Measurements from ENCODE around the gene CHRNE. TPM values are rescaled to one million over a fixed set of nuclear protein-coding genes. Genes with fewer than 3 reads are reported as not detected.
"Not testable (repeated sequence)": the region's sequence is repeated elsewhere in the genome, so short reads cannot be mapped to it uniquely, and the experiment has no call there.

The CHRNE gene
- total and polyA plus RNA-seq, 12 donors: 0.30 to 7.2 (median 0.56) TPM; not detected in 2

DNA sequence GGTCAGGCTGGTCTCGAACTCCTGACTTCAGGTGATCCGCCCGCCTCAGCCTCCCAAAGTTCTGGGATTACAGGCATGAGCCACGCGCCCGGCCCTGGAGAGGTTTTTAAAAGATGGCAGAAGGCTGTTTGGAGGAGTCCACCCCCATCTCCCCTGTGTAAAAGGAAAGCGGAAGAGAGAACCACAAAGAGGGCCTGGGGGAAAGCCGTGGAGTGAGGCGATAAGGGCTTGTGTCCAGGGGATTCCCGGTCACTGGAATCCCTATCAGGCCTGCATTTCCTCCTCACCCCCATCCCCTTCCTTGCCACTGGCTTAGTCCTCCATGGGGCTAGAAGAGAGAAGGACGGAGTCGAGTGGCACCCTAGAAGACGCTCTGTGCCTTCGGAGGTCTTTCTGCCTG lies 29.1 kb upstream of the CHRNE start, which contains the start of gene GP1BA:
GP1BA (plus strand) TSS at position 315 of the 400 bp plus-strand sequence. CDS start 328 bp downstream, outside the sequence.
- Histone ChIP-seq H3K27me3 (no peaks in the 10 kb centered on the region), H3K36me3 (replicated peaks in 1 of 2) (peaks cover 0 to under 1% of the 10 kb centered on the region in 2 donors), H3K9me3 (replicated peaks in 1 of 3) (no peaks in the 10 kb centered on the region), H3K4me1 (replicated peaks in 1 of 2) (peaks cover 0 to 7% of the 10 kb centered on the region in 2 donors), H3K4me3 (no peak within 1 kb of the TSS), H3K27ac (no peak within 1 kb of the TSS)
- DNase-seq: no peak
- intact Hi-C loops (cut with DNase I): loop anchor here in 1 of 2 donors (10.0 kb wide), 1 partner anchor 53 kb away; the partner anchor contains the start of gene CAMTA2
- TF ChIP-seq, protein P1, sequence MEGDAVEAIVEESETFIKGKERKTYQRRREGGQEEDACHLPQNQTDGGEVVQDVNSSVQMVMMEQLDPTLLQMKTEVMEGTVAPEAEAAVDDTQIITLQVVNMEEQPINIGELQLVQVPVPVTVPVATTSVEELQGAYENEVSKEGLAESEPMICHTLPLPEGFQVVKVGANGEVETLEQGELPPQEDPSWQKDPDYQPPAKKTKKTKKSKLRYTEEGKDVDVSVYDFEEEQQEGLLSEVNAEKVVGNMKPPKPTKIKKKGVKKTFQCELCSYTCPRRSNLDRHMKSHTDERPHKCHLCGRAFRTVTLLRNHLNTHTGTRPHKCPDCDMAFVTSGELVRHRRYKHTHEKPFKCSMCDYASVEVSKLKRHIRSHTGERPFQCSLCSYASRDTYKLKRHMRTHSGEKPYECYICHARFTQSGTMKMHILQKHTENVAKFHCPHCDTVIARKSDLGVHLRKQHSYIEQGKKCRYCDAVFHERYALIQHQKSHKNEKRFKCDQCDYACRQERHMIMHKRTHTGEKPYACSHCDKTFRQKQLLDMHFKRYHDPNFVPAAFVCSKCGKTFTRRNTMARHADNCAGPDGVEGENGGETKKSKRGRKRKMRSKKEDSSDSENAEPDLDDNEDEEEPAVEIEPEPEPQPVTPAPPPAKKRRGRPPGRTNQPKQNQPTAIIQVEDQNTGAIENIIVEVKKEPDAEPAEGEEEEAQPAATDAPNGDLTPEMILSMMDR (IDR thresholded peaks at IDR 0.05): no peak
- TF ChIP-seq POLR2A (IDR thresholded peaks at IDR 0.05): no peak
- WGBS, 4 donors: 75 to 91% (median 83%) methylated on average over 14 of the region's 14 CpGs

DNA sequence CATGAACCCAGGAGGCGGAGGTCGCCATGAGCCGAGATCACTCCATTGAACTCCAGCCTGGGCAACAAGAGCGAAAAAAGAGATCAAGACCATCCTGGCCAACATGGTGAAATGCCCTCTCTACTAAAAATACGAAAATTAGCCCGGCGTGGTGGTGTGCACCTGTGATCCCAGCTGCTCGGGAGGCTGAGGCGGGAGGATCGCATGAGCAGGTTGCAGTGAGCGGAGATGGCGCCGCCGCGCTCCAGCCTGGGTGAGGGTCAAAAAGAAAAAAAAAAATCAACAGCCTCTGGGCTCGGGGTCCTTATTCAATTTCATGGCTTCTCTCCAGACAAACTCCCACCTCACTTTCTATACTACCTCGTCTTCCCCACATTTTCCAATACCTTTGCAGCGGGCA lies 26.0 kb upstream of the CHRNE start:
- peaks cover 0 to under 1% of the 10 kb centered on the region in 2 donors for H3K4me1 ChIP-seq (replicated peaks in 1 of 2)
- H3K9me3 ChIP-seq (replicated peaks in 1 of 3): no peaks in the 10 kb centered on the region
- no peak overlapping the region for H3K4me3 ChIP-seq
- H3K27me3 ChIP-seq: no peaks in the 10 kb centered on the region
- TF ChIP-seq POLR2A (IDR thresholded peaks at IDR 0.05): no peak
- TF ChIP-seq, protein P1 (IDR thresholded peaks at IDR 0.05): no peak
- H3K27ac ChIP-seq: no peak overlapping the region
- intact Hi-C loops (cut with DNase I): no loop called here
- 91 to 96% (median 94%) methylated on average over 18 of the region's 18 CpGs for WGBS, 4 donors
- no peak for DNase-seq
- H3K36me3 ChIP-seq (replicated peaks in 1 of 2): no peaks in the 10 kb centered on the region

GRCh38 chr17:4926577-4927335 lies 23.9 kb upstream of the CHRNE start:
- intact Hi-C loops (cut with DNase I): not testable (repeated sequence)
- WGBS, 4 donors: 79 to 86% (median 82%) methylated on average over 15 to 24 of the region's 24 CpGs

DNA sequence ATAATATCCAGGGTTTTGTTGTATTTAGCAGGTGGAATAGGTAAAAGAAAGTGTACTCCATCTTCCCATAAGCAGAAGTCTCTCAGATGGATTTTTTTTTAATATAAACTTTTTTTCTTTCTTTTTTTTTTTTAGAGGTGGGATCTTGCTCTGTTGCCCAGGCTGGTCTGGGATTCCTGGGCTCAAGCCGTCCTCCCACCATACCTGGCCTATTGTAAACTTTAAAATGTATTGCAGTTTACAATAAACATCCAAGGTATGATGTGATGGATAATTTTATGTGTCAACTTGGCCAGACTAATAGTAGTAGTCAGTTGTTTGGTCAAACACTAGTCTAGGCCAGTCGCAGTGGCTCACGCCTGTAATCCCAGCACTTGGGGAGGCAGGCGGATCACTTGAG lies 18.4 kb upstream of the CHRNE start:
- intact Hi-C loops (cut with DNase I): no loop called here
- no peak overlapping the region for H3K4me3 ChIP-seq
- WGBS, 4 donors: 78 to 90% (median 88%) methylated on average over 4 of the region's 4 CpGs

More at GRCh38 chr17:4926577-4927335, 23.9 kb upstream of the CHRNE start:
- not testable (repeated sequence) for H3K36me3 ChIP-seq (replicated peaks in 1 of 2); H3K27ac ChIP-seq; H3K4me3 ChIP-seq; H3K27me3 ChIP-seq; H3K9me3 ChIP-seq (replicated peaks in 1 of 3); DNase-seq; H3K4me1 ChIP-seq (replicated peaks in 1 of 2)

More for the DNA sequence above, 18.4 kb upstream of the CHRNE start:
- no peaks in the 10 kb centered on the region for H3K9me3 ChIP-seq (replicated peaks in 1 of 3)
- no peak for DNase-seq
- H3K36me3 ChIP-seq (replicated peaks in 1 of 2): no peaks in the 10 kb centered on the region
- TF ChIP-seq, protein P1 (IDR thresholded peaks at IDR 0.05): no peak
- no peak for TF ChIP-seq POLR2A (IDR thresholded peaks at IDR 0.05)
- no peaks in the 10 kb centered on the region for H3K4me1 ChIP-seq (replicated peaks in 1 of 2)
- H3K27me3 ChIP-seq: no peaks in the 10 kb centered on the region
- no peak overlapping the region for H3K27ac ChIP-seq

All from adrenal gland (tissue), 12 donors.